VCaP (cell line): ENCODE results near the gene GLCCI1.
"Not testable (repeated sequence)": the region's sequence is repeated elsewhere in the genome, so short reads cannot be mapped to it uniquely, and the experiment has no call there.

Experiments
- H3K27ac ChIP-seq: fragments of 450-650 bp; 2 replicates; pipeline ENCODE4 v1.5.1; 2017
- TF ChIP-seq, protein P1 (sequence below): fragments of 450-650 bp; conservative IDR thresholded peaks from 2 replicates; pipeline ENCODE4 v1.5.1; 2017; ENCODE audit warnings: mild to moderate bottlenecking, moderate library complexity

Gene GLCCI1

DNA sequence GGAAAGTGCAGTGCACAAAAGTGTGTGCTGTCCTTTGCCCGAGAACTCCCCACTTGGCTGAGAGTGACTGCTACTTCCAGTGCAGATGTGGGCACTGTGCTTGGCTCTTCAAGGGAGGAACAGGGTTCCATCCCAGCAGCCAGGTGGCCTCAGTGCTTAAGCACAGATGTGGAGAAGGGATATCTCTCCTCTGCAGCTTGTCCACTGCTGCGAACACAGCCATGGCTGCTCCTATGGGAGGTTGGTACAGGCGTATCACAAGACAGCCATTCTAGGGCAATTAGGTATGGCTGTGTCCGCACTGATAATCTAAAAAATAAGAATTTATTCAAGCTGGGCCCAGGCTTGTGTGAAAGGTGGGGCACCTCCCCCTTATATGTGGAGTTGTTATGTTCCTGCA, 66.6 kb downstream of the GLCCI1 start:
- TF ChIP-seq, protein P1, sequence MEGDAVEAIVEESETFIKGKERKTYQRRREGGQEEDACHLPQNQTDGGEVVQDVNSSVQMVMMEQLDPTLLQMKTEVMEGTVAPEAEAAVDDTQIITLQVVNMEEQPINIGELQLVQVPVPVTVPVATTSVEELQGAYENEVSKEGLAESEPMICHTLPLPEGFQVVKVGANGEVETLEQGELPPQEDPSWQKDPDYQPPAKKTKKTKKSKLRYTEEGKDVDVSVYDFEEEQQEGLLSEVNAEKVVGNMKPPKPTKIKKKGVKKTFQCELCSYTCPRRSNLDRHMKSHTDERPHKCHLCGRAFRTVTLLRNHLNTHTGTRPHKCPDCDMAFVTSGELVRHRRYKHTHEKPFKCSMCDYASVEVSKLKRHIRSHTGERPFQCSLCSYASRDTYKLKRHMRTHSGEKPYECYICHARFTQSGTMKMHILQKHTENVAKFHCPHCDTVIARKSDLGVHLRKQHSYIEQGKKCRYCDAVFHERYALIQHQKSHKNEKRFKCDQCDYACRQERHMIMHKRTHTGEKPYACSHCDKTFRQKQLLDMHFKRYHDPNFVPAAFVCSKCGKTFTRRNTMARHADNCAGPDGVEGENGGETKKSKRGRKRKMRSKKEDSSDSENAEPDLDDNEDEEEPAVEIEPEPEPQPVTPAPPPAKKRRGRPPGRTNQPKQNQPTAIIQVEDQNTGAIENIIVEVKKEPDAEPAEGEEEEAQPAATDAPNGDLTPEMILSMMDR, result no peak

DNA sequence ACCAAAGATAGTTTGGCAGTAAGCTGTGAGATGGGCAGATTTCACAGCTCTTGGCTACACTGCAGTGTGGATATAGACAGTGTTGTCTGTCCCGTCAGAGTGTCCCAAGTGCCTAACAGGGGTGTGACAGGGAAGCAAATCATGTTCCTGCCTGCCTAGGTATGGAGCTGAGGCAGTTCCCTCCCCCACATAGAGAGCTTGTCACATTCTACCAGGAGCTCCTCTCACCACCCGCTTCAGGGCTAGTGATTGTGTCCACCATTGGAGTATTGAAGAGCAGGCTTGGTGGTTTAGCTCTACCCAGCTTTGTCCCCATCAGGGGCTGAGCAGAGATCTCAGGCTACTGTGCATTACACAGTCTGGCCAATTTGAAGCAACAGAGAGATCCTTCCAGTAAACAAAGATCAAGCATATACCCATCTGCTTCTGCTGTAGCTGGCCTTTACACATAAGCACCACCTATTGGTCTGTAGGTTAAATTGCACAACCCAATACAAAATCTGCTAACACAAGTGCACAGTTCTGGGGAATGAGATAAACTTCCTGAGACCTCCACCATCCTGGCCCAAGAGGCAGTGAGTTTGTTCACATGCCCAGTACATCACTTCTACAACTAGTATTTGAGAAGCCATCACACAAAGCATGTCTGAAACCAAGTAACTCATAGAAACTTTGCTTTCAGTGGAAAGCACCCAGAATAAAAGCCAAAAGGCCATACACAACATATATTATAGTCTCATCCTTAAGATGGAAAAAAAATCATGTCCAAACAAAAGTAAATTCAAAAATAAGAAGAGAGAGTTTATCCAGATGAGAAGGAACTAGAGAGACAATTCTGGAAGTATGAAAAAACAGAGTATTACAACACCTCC, 67.3 kb downstream of the GLCCI1 start:
- no peak overlapping the region for H3K27ac ChIP-seq
- TF ChIP-seq, protein P1, result peak; percentile 77

More for the DNA sequence above, 66.6 kb downstream of the GLCCI1 start:
- no peak overlapping the region for H3K27ac ChIP-seq

DNA sequence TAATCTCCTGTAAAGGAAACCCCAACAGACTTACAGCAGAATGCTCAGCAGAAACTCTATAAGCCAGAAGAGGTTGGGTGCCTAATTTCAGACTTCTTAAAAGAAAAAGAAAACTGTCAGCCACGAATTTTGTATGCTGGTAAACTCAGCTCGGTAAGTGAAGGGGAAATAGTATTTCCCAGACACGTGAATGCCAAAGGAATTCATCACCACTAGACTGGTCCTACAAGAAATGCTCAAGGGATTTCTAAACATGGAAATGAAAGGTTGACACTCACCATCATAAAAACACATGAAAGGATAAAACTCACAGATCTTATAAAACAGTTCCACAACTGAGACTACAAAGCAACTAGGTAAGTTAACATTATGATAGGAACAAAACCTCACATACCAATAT, 68.6 kb downstream of the GLCCI1 start:
- no peak overlapping the region for H3K27ac ChIP-seq
- TF ChIP-seq, protein P1, result no peak

DNA sequence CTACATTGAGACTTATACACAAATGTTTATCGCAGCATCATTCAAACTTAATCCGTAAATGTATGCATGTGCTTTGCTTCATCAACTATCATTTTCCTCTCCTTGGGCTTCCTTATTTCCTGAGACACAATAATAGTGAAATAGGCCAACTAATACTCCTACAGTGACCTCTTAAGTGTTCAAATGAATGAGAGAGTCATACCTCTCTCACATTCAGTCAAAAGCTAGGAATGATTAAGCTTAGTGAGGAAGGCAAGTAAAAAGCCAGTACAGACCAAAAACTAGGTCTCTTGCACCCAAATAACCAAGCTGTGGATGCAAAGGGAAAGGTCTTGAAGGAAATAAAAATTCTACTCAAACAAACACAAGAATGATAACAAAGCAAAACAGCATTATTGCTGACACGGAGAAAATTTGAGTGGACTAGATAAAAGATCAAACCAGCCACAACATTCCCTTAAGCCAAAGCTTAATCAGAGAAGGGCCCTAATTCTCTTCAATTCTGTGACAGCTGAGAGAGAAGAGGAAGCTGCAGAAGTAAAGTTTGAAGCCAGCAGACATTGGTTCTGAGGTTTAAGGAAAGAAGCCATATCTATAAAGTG, 72.3 kb downstream of the GLCCI1 start:
- TF ChIP-seq, protein P1, result no peak
- H3K27ac ChIP-seq, result no peak overlapping the region

DNA sequence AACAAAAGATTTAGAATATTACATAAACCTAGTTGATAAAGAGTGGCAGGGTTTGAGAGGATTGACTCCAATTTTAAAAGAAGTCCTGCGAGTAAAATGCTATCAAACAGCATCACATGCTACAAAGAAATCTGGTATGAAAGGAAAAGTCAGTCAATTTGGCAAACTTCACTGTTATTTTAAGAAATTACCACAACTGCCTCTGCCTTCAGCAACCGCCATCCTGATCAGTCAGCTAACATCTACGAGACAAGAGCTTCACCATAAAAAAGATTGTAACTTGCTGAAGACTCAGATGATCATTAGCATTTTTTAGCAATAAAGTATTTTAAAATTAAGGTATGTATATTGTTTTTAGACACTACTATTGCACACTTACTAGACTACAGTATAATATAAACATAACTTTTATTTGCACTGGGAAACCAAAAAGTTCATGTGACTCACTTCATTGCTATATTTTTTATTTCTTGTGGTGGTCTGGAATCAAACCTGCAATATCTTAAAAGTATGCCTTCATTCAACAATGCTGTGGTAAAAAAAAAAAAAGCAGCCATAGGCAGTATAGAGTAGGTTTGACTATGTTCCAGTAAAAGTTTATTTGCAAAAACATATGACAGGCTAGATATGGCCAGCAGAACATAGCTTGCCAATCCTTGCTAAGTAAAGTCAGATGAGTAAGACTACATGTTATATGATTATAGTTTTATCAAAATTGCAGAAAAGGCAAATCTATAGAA, 74.4 kb downstream of the GLCCI1 start:
- TF ChIP-seq, protein P1, result no peak

DNA sequence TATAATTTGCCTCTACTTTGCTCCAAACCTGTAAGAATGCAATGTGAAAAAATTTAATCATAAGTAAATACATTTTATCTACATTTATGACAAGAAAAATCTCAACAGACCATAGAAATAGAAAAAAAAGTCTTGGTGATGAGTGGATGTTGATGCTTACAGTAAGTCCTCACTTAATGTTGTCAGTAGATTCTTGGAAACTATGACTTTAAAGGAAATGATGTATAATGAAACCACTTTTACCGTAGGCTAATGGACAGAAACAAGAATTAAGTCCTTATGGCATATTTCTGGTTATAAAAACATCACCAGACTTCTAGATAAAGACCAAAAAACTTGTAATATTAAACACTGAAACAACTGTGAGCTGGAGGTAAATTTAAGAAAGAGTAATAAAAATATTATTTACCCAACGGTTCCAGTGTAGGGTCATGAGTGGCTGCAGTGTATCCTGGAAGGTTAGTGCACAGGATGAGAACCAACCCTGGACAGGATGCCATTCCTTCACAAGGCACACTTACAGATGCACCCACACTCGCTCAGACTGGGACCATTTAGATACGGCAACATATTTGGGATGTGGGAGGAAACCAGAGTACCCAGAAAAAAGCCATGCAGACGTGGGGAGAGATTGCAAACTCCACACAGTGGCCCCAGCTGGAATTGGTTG, 76.3 kb downstream of the GLCCI1 start:
- no peak overlapping the region for H3K27ac ChIP-seq
- TF ChIP-seq, protein P1, result no peak

More for the DNA sequence above, 74.4 kb downstream of the GLCCI1 start:
- no peak overlapping the region for H3K27ac ChIP-seq

DNA sequence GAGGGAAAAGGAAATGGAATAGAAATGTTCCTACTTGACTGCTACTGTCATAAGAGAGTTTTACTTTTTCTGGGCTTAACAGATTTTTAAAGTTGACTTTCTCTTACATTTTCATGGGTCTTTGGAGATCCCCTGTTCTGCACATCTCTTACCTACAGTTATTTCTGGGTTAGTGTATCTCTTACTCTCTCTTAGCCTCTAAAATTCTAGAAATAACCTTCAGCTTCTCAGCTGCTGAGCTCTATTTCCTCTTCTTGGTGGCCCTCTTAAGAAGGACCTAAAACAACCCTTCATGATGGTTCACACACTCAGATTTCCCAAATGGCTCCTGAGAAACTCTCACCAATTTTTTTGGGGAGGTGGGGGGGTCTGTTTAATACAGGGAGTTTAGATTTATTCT, 79.5 kb downstream of the GLCCI1 start:
- H3K27ac ChIP-seq, result not testable (repeated sequence)
